GM10248 (cell line): ENCODE results near the gene PPP1R12A.

ENCODE experiments used
- CTCF ChIA-PET: fragments of 300-600 bp; sonication (Branson Sonifier 250); formaldehyde crosslinking; extraction: SDS; loops from one replicate; lab custom pipeline; 2021; ENCODE audit warnings: antibody characterized with exemption; lab: Yijun Ruan, JAX
- POLR2A ChIA-PET: fragments of 350-650 bp; sonication (Branson Sonifier 250); formaldehyde crosslinking; extraction: SDS; loops from one replicate; lab custom pipeline; 2020; ENCODE audit warnings: antibody characterized with exemption; lab: Yijun Ruan, JAX
- DNase-seq: peaks from one replicate; pipeline ENCODE4 v3.0.0; 2012; ENCODE audit errors: extremely low spot score
- TF ChIP-seq, protein P1 (sequence below): IDR thresholded peaks from 2 replicates; pipeline ENCODE4 v1.5.1; 2012; ENCODE audit warnings: mild to moderate bottlenecking, low read depth; ENCODE audit errors: extremely low read depth, missing control alignments, control extremely low read depth

The PPP1R12A gene

DNA sequence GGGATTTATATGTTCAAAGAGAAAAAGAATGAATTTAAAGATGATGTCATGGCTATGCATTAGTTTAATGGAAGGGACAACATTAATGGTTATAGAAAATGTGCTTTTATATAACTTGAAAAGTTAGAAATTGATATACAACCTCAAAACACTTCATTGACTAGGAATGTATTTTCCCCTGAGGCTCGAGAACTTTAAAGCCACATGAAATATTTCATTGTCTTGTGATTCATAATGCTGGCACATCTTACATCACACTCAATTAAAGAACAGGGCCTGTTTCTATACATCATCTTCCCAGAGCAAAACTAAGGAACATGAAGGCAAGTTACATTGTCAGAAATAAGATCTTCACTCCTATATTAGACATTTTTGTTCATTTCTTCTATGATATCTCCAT, 208.9 kb downstream of the PPP1R12A start:
- ChIA-PET CTCF (interaction anchor here (0.9 to 2.7 kb wide), 3 partner anchors 12 to 177 kb away, joined by 3 to 10 read pairs (median 3); no protein-coding TSS in a partner anchor), POLR2A (no interaction called here)
- TF ChIP-seq, protein P1, sequence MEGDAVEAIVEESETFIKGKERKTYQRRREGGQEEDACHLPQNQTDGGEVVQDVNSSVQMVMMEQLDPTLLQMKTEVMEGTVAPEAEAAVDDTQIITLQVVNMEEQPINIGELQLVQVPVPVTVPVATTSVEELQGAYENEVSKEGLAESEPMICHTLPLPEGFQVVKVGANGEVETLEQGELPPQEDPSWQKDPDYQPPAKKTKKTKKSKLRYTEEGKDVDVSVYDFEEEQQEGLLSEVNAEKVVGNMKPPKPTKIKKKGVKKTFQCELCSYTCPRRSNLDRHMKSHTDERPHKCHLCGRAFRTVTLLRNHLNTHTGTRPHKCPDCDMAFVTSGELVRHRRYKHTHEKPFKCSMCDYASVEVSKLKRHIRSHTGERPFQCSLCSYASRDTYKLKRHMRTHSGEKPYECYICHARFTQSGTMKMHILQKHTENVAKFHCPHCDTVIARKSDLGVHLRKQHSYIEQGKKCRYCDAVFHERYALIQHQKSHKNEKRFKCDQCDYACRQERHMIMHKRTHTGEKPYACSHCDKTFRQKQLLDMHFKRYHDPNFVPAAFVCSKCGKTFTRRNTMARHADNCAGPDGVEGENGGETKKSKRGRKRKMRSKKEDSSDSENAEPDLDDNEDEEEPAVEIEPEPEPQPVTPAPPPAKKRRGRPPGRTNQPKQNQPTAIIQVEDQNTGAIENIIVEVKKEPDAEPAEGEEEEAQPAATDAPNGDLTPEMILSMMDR = no peak
- DNase-seq = no peak
